HUES6 (cell line): ENCODE data around the gene IGLL1.

Experiments
- H3K27ac ChIP-seq: 2 replicates; pipeline ENCODE4 v1.7.0; 2013; ENCODE audit warnings: low read depth, mild to moderate bottlenecking, low read length, inconsistent platforms
- H3K27me3 ChIP-seq: 2 replicates; pipeline ENCODE4 v1.6.1; 2013; ENCODE audit warnings: low read length; ENCODE audit not compliant: control insufficient read depth, insufficient read depth
- H3K36me3 ChIP-seq: 2 replicates; pipeline ENCODE4 v1.6.1; 2013; ENCODE audit warnings: low read length; ENCODE audit not compliant: control insufficient read depth, insufficient read depth
- H3K4me1 ChIP-seq: 2 replicates; pipeline ENCODE4 v1.6.1; 2013; ENCODE audit warnings: low read length; ENCODE audit not compliant: control insufficient read depth, insufficient read depth
- H3K4me3 ChIP-seq: 2 replicates; pipeline ENCODE4 v1.5.1; 2013; ENCODE audit warnings: low read depth, low read length
- H3K9ac ChIP-seq: one replicate; pipeline ENCODE4 v1.6.1; 2013; ENCODE audit warnings: mild to moderate bottlenecking, low read length
- H3K9me3 ChIP-seq: 2 replicates; pipeline ENCODE4 v1.6.1; 2013; ENCODE audit warnings: low read depth, low read length; ENCODE audit not compliant: control insufficient read depth, insufficient read depth

IGLL1 gene

GRCh38 chr22:23525510-23525909, 54.6 kb downstream of the IGLL1 start:
- H3K9ac ChIP-seq: no peak overlapping the region
- no peak overlapping the region for H3K27ac ChIP-seq
- H3K36me3 ChIP-seq: no peaks in the 10 kb centered on the region
- H3K4me1 ChIP-seq: peaks cover 35% of the 10 kb centered on the region
- peaks cover 26% of the 10 kb centered on the region for H3K27me3 ChIP-seq
- H3K4me3 ChIP-seq: no peak overlapping the region
- H3K9me3 ChIP-seq: no peaks in the 10 kb centered on the region

GRCh38 chr22:23524226-23524625, 55.9 kb downstream of the IGLL1 start:
- Histone ChIP-seq H3K4me1 (peaks cover 36% of the 10 kb centered on the region), H3K27me3 (peaks cover 32% of the 10 kb centered on the region), H3K9ac (no peak overlapping the region), H3K9me3 (no peaks in the 10 kb centered on the region), H3K4me3 (no peak overlapping the region), H3K27ac (no peak overlapping the region), H3K36me3 (no peaks in the 10 kb centered on the region)

GRCh38 chr22:23523713-23524112, 56.4 kb downstream of the IGLL1 start:
- H3K27me3 ChIP-seq: peaks cover 32% of the 10 kb centered on the region
- H3K36me3 ChIP-seq: no peaks in the 10 kb centered on the region
- peaks cover 33% of the 10 kb centered on the region for H3K4me1 ChIP-seq
- H3K27ac ChIP-seq: no peak overlapping the region
- no peak overlapping the region for H3K9ac ChIP-seq
- no peak overlapping the region for H3K4me3 ChIP-seq
- H3K9me3 ChIP-seq: no peaks in the 10 kb centered on the region
